ENCODE measurements around the gene TMEM147.

Gene TMEM147

GRCh38 chr19:35549174-35549788, 3.9 kb downstream of the TMEM147 start:
- peak; percentile 53 for DNase-seq (ENCODE audit: low read depth)

DNA sequence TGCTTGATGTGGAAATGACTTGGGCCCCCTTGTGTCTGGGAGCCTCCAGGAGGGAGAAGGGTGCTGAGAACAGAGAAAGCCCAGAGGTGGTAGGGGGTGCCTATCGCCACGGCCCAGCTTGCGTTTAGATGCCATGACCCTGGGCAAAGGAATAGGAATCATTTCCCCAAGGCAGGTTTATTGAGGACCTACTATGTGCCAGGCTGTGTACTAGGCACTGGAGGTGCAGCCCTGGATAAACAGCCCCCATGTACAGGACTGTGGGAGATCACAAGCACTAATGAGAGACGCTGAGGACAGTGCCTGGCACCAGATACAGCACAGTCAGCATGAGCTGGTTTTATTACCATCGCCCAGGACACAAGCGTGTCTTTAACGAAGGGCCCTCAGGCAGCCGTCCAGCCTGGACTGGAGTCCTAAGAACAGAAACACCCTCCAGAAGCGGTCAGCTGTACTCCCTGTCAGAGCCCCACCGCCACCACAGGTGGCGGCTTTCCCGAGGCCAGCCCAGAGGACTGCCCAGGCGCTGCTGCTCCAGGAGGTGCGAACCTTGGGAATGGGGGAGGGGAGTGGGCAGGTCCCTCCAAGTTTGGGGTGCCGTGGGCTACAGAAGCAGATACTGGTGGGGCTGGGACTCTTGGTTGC, 4.6 kb downstream of the TMEM147 start:
- DNase-seq (ENCODE audit: low read depth): no peak

- no peak for DNase-seq (ENCODE audit: low read depth)
Measured at GRCh38 chr19:35551091-35551810, 5.8 kb downstream of the TMEM147 start.

DNA sequence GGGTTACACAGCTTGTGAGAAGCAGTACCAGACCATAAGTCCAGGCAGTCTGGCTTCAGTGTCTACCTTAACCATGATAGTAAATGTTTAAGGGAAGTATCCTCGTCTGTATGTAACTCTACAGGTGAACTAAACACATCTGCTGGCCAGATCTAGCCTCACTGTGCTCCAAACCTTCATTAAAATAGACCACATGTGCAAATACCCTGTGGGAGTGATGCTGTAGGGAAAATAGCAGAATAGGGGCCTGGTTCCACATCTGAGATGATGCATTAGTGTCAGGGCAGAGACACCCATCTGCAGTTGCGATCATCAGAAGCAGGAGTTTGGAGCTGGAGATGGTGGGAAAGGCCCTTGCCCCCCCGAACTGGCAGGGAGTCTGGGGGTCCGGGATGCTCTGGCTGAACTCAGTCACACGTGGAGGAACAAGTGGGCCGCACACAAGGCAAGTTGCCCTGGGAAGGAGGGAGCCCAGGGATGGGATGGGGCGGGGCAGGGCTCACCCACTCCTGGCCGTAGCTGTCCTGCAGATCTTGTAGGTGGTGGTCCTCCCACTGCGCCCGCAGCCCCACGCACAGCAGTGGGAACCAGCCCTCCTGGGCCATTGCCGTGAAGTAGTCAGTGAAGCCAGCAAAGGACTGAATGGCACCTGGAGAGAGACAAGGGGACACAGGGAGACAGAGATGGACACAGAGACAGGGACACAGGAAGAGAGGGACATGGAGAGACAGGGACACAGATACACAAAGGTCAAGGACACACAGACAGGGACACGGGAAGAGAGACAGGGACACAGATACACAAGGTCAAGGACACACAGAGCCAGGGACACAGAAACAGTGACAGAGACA, 7.3 kb downstream of the TMEM147 start:
- DNase-seq (ENCODE audit: low read depth): no peak

DNA sequence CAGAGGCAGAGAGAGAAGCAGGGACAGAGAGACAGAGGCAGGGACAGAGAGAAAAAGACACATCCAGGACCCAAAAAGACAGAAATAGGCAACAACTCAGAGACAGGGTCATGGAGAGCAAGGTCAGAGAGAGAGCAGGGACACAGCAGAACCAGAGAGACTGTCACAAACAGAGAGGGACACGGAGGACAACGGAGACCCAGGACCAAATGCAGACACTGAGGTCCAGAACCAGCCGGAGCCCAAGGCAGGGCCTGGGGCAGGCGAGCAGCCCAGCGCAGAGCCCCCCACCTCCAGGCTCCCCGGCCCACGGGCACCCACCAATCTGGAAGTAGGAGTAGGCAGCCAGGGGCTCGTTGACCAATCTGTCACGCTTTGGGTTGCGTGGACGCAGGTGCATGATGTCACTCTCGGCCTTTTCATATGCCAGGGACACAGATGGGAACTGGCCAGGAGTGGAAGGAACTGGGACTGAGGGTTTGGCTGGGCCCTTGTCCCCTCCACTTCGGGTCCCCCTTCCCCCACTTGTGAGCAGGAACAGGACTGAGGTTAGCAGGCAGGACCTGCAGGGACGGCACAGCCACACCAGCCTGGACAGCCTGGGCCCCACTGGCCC, 8.1 kb downstream of the TMEM147 start:
- DNase-seq (ENCODE audit: low read depth): no peak

DNA sequence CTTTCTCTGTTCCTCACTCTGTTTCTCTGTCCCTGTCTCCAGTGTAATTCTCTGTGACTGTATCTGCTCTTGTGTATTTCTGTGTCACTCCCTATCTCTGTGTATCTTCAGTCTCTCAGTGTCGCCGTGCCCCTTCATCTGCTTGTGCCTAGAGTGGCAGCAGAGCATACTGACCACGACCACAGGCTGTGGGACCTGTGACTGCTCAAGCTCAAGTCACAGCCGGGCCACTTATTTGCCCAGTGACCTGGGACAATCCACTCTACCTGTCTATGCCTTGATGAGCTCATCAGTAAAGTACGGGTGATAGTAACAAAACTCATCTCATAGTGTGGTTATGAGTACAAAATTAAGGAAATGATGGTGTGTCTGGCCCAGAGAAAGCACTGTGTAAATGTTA, 8.7 kb downstream of the TMEM147 start:
- no peak for DNase-seq (ENCODE audit: low read depth)

GRCh38 chr19:35555301-35556005, 10.0 kb downstream of the TMEM147 start:
- peak; percentile 34 for DNase-seq (ENCODE audit: low read depth)

DNA sequence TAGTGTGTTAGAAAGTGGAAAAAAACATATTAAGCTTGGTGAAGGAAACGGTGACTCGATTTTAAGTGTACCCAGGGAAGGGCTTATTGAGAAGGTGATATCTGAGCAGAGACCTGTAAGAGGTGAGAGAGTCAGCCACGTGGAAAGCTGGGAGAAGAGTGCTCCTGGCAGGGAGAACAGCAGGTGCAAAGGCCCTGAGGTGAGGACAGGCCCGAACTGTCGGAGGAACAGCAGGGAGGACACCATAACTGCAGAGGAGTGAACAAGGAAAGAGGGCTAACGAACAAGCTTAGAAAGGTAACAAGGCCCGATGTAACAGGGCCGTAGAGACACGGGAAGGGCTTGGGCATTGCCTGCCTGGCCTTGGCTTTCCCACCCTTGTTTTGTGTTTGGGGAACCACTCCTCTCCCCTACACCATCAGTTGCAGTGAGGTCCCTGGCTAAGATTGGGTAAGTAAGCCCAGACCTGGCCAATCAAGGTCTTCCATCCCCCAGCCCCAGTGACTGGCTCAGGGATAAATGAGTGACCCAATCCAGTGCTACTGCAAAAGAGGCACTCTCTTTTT, 10.7 kb downstream of the TMEM147 start:
- DNase-seq (ENCODE audit: low read depth): no peak

- no peak for DNase-seq (ENCODE audit: low read depth)
Measured at GRCh38 chr19:35556846-35557538, 11.6 kb downstream of the TMEM147 start.

- no peak for DNase-seq (ENCODE audit: low read depth)
Measured at GRCh38 chr19:35557539-35558399, 12.3 kb downstream of the TMEM147 start.

DNA sequence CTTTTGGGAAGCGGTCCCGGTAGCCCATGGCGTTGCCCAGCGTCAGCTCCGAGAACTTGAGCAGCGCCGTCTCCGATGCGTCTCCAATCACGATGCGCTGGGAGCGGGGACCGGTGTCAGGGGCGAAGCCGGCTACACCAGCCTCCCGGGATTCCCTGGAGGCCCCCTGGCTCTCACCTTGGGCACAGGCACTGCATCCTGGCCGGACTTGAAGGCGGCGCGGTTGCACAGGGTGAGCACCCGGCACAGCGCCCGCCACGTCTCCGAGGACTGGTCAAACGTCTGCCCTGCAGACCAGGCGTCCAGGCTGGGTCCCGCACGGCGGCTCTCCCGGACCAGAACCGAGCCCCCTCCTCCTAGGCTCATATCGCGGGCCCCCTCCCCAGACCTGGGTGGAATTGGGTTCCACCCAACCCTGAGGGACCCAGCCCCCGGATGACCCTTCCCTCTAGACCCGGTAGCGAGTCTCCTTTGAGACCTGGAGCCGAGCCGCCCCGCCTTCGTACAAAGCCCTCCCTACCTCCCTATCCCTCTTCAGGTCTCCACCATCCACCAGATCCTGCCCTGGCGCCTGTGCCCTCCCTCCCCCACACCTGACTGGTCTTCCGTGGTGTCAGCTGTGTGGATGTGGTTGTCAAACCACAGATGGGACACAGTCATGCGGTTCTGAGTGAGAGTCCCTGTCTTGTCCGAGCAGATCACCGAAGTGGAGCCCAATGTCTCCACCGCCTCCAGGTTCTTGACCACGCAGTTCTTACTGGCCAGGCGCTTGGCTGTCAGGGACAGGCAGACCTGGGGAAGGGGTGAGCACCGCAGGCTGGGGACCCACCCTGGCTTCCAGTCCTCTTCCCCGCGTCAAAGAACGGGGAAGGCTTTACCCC, 13.2 kb downstream of the TMEM147 start:
- DNase-seq (ENCODE audit: low read depth): no peak

DNA sequence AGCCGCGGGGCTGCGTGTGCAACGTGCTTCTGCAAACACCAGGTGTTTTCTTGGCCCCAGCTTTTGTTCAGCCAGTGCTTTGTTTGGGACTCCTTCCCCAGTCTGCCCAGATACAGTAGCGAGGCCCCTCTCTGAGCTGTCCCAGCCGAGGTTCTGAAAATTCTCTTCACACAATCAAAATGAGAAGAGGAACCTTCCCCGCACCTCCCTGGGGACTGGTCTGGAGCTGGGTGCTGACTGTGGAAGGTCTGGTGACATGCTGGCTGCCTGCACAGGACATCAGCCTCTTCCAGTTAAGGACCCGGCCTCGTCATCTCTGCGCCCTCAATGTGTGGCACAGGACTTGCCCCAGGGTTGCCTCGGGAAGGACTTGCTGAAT, 13.8 kb downstream of the TMEM147 start:
- no peak for DNase-seq (ENCODE audit: low read depth)

- DNase-seq (ENCODE audit: low read depth): no peak
Measured at GRCh38 chr19:35559781-35560180, 14.4 kb downstream of the TMEM147 start.

DNA sequence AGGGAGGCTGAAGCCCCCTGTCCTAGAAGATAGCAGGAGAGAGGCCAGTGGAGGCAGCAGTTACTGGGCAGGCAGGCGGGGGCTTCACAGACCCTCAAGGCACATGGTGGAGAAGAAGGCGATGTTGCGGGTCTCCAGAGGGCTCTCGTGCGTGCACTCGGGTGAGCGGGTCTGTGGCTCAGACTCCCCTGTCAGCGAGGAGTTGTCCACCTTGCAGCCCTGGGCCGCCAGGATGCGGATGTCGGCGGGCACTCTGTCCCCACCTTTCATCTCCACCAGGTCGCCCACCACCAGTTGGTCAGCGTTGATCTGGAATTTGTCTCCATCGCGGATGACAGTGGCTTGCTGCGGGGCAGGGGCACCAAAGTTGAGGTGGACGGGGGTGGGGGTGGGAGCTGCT, 14.8 kb downstream of the TMEM147 start:
- no peak for DNase-seq (ENCODE audit: low read depth)

DNA sequence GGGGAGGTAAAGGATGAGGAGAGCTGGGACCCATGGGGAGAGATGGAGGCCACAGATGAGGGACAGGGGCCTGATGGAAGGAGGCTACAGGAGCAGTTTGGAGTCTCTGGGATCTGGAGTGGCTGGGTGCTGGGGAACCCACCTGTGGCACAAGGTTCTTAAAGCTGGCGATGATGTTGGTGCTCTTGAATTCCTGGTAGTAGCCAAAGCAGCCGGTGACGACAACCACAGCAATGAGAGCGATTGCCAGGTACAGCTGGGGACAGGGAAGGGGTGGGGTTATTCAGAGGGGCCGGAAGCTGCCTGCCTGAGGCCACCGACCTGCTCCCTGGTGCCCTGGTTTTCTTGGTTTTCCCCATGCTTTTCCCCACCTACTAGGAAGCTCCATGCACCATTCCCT, 15.3 kb downstream of the TMEM147 start:
- no peak for DNase-seq (ENCODE audit: low read depth)

- no peak for DNase-seq (ENCODE audit: low read depth)
Measured at GRCh38 chr19:35561436-35561835, 16.0 kb downstream of the TMEM147 start.

GRCh38 chr19:35562336-35562735, 16.9 kb downstream of the TMEM147 start:
- no peak for DNase-seq (ENCODE audit: low read depth)

GRCh38 chr19:35562776-35563175, 17.4 kb downstream of the TMEM147 start:
- no peak for DNase-seq (ENCODE audit: low read depth)

Data from HS-27A (cell line).